Measurements from ENCODE around the gene TRERF1.

GRCh38 chr6:42292004-42292740 lies 159.6 kb downstream of the TRERF1 start:
- no peak for TF ChIP-seq PATZ1 (CRISPR knock-in tag; IDR thresholded peaks at IDR 0.05; ENCODE audit: borderline replicate concordance)
- TF ChIP-seq, protein P1, sequence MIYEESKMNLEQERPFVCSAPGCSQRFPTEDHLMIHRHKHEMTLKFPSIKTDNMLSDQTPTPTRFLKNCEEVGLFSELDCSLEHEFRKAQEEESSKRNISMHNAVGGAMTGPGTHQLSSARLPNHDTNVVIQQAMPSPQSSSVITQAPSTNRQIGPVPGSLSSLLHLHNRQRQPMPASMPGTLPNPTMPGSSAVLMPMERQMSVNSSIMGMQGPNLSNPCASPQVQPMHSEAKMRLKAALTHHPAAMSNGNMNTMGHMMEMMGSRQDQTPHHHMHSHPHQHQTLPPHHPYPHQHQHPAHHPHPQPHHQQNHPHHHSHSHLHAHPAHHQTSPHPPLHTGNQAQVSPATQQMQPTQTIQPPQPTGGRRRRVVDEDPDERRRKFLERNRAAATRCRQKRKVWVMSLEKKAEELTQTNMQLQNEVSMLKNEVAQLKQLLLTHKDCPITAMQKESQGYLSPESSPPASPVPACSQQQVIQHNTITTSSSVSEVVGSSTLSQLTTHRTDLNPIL (CRISPR knock-in tag; IDR thresholded peaks at IDR 0.05; ENCODE audit: low read depth) = no peak
- TF ChIP-seq ZFP3 (CRISPR knock-in tag; IDR thresholded peaks at IDR 0.05) = no peak
- TF ChIP-seq CSRNP3 (CRISPR knock-in tag; IDR thresholded peaks at IDR 0.05) = no peak
- TF ChIP-seq CSDC2 (CRISPR knock-in tag; IDR thresholded peaks at IDR 0.05) = no peak
- TF ChIP-seq ZFP30 (CRISPR knock-in tag; IDR thresholded peaks at IDR 0.05) = no peak
- no peak for TF ChIP-seq RARB (CRISPR knock-in tag; IDR thresholded peaks at IDR 0.05)
